Small intestine (tissue), 7 donors: ENCODE data around the gene UNC80. TPM values are rescaled to one million over a fixed set of nuclear protein-coding genes. Genes with fewer than 3 reads are reported as not detected.

ENCODE experiments used
- DNase-seq, 2 donors: peaks; one replicate each; pipeline versions ENCODE4 v3.0.0 to v3.0.0-alpha.2; 2013
- FAIRE-seq: peaks from 2 replicates; lab custom pipeline; 2012; peaks lifted over from hg19 to GRCh38; lab: Jason Lieb, UNC
- H3K27ac ChIP-seq, 3 donors: one replicate each; pipeline ENCODE4 v1.5.1; 2013; ENCODE audit warnings: low read length in 2 of 3, mild to moderate bottlenecking in 2 of 3, control low read depth in 1 of 3, inconsistent platforms in 1 of 3, low read depth in 1 of 3, moderate library complexity in 1 of 3
- H3K27me3 ChIP-seq, 3 donors: one replicate each; pipeline ENCODE4 v1.6.1; 2013; ENCODE audit warnings: low read length in 3 of 3, inconsistent platforms in 1 of 3; ENCODE audit not compliant: control insufficient read depth in 3 of 3, insufficient read depth in 3 of 3
- H3K36me3 ChIP-seq, 3 donors: one replicate each; pipeline ENCODE4 v1.6.1; 2013; ENCODE audit warnings: low read length in 3 of 3, inconsistent platforms in 1 of 3, low read depth in 1 of 3, mild to moderate bottlenecking in 1 of 3, moderate library complexity in 1 of 3; ENCODE audit not compliant: control insufficient read depth in 3 of 3, insufficient read depth in 2 of 3
- H3K4me1 ChIP-seq, 3 donors: one replicate each; pipeline ENCODE4 v1.6.1; 2013; ENCODE audit warnings: low read length in 2 of 3, inconsistent platforms in 1 of 3, low read depth in 1 of 3, mild to moderate bottlenecking in 1 of 3, moderate library complexity in 1 of 3; ENCODE audit not compliant: control insufficient read depth in 3 of 3, insufficient read depth in 2 of 3
- H3K4me3 ChIP-seq, 3 donors: one replicate each; pipeline ENCODE4 v1.5.1; 2013; ENCODE audit warnings: low read length in 3 of 3, control low read depth in 1 of 3, inconsistent platforms in 1 of 3, low read depth in 1 of 3, mild to moderate bottlenecking in 1 of 3, moderate library complexity in 1 of 3
- H3K9me3 ChIP-seq, 2 donors: one replicate each; pipeline ENCODE4 v1.6.1; 2013; ENCODE audit warnings: low read depth in 1 of 2, low read length in 1 of 2; ENCODE audit not compliant: control insufficient read depth in 2 of 2, insufficient read depth in 1 of 2
- WGBS, 3 donors: extraction: QIAGEN DNeasy Blood & Tissue Kit; methylation state at CpG; one replicate each; pipeline ENCODE4 v1.1.7; 2013; 5-methylcytosine and 5-hydroxymethylcytosine counted together
- polyA plus RNA-seq, 4 donors: library from polyadenylated mRNA; stranded (reverse) in 3 of 4; unstranded in 1 of 4; fragments of 200-250 nt in 3 of 4; fragments of 120-200 nt in 1 of 4; gene quantifications; one replicate each; pipeline versions ENCODE4 v1.2.1 to v1.2.3, GENCODE V29; 2013
- donor health status: healthy with polysubstance abuse.
- donor health status: control.
- donor health status: control.
- donor health status: Bipolar disorder and iron deficiency.
- donor health status: healthy.

UNC80 gene
- polyA plus RNA-seq, 4 donors: 0.27 to 0.40 (median 0.33) TPM; not detected in 1

DNA sequence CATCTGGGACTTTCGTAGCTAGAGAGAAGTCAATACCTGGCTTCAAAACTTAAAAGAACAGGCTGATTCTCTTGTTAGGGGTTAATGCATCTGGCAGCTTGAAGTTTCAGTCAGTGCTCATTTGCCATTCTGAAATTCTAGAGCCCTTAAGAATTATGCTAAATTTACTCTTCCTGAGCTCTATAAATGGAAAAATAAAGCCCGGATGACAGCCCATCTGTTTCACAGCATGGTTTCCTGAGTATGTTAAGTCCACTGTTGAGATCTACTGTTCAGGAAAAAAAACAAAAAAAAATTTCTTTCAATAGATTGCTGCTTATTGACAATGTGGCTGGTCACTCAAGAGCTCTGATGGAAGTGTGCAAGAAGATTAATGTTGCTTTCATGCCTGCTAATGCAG, 129.5 kb downstream of the UNC80 start:
- FAIRE-seq: no peak
- 68 to 87% (median 87%) methylated on average over 2 of the region's 2 CpGs for WGBS, 3 donors

DNA sequence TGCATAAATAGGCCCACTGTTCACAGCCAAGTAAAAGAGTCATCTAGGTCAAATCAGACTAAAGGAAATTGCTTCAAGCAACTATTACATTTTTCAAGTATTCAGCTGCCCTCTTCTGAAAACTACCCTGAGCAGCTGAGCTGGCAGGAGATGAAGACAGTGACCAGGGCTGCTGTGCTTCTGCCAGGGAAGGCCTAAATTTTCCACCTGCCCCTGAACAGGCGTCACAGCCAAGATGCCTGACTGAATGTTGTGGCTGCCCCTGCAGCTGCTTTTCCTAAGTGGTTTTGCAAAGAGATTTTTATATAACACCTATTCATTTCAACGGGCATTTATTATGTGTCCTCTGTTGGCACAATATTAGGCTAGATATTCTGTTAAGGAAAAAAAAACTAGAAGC, 134.1 kb downstream of the UNC80 start:
- H3K4me3 ChIP-seq: no peak overlapping the region
- no peak for FAIRE-seq
- no peaks in the 10 kb centered on the region for H3K27me3 ChIP-seq
- peaks cover 0 to 4% of the 10 kb centered on the region in 2 donors for H3K9me3 ChIP-seq
- no peaks in the 10 kb centered on the region for H3K4me1 ChIP-seq
- DNase-seq: no peak
- no peaks in the 10 kb centered on the region for H3K36me3 ChIP-seq
- H3K27ac ChIP-seq: no peak overlapping the region
- 81 to 91% (median 82%) methylated on average over 2 of the region's 2 CpGs for WGBS, 3 donors

More for the DNA sequence above, 129.5 kb downstream of the UNC80 start:
- Histone ChIP-seq H3K4me1 (no peaks in the 10 kb centered on the region), H3K27ac (no peak overlapping the region), H3K4me3 (no peak overlapping the region), H3K36me3 (no peaks in the 10 kb centered on the region), H3K9me3 (peaks cover 0 to 4% of the 10 kb centered on the region in 2 donors), H3K27me3 (no peaks in the 10 kb centered on the region)
- DNase-seq: no peak

DNA sequence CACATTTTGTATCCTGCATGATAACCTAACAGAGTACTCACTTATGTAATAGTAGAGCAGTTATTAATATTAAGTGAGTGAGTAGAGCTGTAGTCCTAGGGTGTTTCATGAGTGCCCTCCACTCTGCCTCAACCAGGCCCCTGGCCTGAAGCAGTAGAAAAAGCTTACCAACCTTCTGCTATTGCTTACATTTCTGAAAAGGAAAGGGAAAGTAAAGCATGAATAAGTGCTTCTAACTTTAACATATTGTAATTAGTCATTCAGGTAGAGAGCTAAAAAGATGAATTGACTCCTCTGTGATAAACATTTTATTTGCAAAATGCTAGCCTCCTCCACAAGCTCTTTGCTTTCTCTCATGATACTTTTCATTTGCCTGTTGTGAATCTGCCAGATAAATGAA, 136.1 kb downstream of the UNC80 start:
- H3K27ac ChIP-seq: no peak overlapping the region
- no peaks in the 10 kb centered on the region for H3K36me3 ChIP-seq
- no peaks in the 10 kb centered on the region for H3K4me1 ChIP-seq
- no peak overlapping the region for H3K4me3 ChIP-seq
- H3K9me3 ChIP-seq: peaks cover 0 to 4% of the 10 kb centered on the region in 2 donors
- no peaks in the 10 kb centered on the region for H3K27me3 ChIP-seq
- DNase-seq (no peak), FAIRE-seq (no peak)

DNA sequence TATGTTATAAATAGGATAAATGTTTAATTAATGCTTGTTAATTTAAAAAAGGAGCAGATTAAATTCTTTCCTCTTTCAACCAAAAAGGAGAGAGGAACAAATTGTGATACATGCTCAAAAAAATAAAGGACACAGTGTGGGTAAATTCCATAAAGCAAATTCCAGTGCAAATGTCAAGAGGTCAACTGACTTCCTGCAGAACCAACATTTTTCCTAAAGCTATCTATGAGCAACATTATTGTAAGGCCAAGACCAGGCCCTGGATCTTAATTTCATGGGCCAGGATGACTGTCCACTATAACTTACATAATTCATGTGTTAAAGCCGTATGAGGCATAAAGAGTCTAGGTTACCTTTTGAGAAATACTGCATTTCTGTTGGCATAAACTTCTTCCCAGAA, 136.9 kb downstream of the UNC80 start:
- Histone ChIP-seq H3K9me3 (peaks cover 0 to 4% of the 10 kb centered on the region in 2 donors), H3K27ac (no peak overlapping the region), H3K36me3 (no peaks in the 10 kb centered on the region), H3K27me3 (no peaks in the 10 kb centered on the region), H3K4me1 (no peaks in the 10 kb centered on the region), H3K4me3 (no peak overlapping the region)
- 88 to 95% (median 90%) methylated on average over 1 of the region's 1 CpG for WGBS, 3 donors
- no peak for FAIRE-seq
- DNase-seq: no peak

- Histone ChIP-seq H3K27me3 (no peaks in the 10 kb centered on the region), H3K36me3 (no peaks in the 10 kb centered on the region), H3K9me3 (no peaks in the 10 kb centered on the region), H3K4me1 (no peaks in the 10 kb centered on the region), H3K27ac (no peak overlapping the region), H3K4me3 (no peak overlapping the region)
- no peak for FAIRE-seq
- WGBS, 3 donors: 68 to 82% (median 69%) methylated on average over 4 of the region's 4 CpGs
- no peak for DNase-seq
Observed at GRCh38 chr2:209911486-209911885, 139.9 kb downstream of the UNC80 start.

DNA sequence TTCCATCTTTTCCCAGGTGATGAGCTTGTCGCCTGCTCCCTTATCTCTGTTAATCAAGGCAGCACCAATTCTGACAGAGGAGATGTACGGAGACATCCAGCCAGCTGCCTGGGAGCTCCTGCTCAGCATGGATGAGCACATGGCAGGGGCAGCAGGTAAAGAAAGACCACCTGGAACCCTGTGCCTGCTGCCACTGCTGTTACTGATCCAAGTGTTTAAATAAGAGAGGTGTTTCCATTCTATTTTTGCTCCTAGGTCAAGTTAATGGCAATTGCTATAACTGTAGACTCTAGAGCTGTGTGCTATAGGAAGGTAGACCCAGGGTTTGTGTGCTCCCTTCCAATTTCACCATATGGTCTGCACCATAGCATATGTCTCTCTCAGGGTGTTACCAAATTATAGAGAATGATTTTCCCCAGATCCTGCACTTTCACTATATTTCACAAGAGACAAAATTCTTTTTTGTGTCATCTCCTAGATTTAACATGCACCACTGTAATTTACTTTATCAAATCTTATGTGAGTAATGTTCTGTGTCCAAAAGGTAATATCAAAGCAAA, 142.2 kb downstream of the UNC80 start:
- DNase-seq (no peak), FAIRE-seq (no peak)
- 60 to 81% (median 72%) methylated on average over 2 of the region's 2 CpGs for WGBS, 3 donors
- no peaks in the 10 kb centered on the region for H3K36me3 ChIP-seq
- no peaks in the 10 kb centered on the region for H3K27me3 ChIP-seq
- no peaks in the 10 kb centered on the region for H3K4me1 ChIP-seq
- H3K27ac ChIP-seq: no peak overlapping the region
- no peaks in the 10 kb centered on the region for H3K9me3 ChIP-seq
- H3K4me3 ChIP-seq: no peak overlapping the region

DNA sequence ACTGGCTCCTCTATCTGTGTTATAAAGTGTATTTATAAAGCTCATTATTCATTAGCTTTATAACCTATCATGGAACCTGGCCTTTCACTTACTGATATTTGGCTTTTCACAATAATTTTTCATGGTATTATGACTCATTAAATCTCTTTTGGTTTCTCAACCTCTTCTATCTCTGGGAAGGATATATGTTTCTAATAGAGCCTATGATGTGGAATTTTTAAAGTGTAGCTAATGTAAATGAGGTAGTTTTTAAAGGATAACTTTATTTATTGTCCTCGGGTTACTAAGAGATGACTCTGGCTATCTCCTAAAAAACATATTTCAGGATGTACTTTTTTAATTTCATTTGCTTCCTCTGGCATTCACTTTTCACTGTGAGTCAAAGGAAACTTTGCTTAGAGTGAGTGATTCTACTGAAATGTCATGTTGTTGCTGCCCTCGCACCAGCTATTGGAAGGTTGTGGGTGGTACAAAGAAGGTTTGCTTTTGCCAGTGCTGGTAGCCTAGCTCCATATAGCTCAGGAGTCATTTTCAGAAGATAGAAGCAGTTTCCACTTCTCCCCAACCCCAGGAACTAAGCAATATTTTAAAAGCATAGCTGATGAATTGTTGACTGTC, 145.6 kb downstream of the UNC80 start:
- FAIRE-seq: no peak
- H3K4me3 ChIP-seq: no peak overlapping the region

DNA sequence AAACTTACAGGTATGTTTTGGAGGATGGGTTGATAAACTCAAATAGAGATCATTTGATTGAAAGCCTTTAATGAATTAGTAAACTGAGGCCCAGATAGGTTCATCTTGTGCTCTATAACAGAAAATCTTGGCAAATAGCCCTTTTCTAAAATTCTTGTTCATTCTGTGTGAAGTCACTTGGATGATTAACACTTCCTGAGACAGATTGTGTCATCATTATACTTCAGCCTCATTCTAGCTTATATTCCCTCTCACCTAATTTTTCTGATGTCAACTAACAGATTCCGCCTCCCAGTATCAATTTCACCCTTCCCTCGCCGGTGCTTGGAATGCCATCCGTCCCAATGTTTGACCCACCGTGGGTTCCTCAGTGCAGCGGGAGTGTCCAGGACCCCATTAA, 146.6 kb downstream of the UNC80 start:
- H3K4me1 ChIP-seq: no peaks in the 10 kb centered on the region
- no peak for FAIRE-seq
- no peaks in the 10 kb centered on the region for H3K27me3 ChIP-seq
- WGBS, 3 donors: 89 to 93% (median 92%) methylated on average over 6 of the region's 6 CpGs
- no peak overlapping the region for H3K4me3 ChIP-seq
- no peaks in the 10 kb centered on the region for H3K36me3 ChIP-seq
- DNase-seq: no peak
- no peak overlapping the region for H3K27ac ChIP-seq
- no peaks in the 10 kb centered on the region for H3K9me3 ChIP-seq

More for the DNA sequence above, 145.6 kb downstream of the UNC80 start:
- Histone ChIP-seq H3K9me3 (no peaks in the 10 kb centered on the region), H3K27me3 (no peaks in the 10 kb centered on the region), H3K4me1 (no peaks in the 10 kb centered on the region), H3K36me3 (no peaks in the 10 kb centered on the region), H3K27ac (no peak overlapping the region)
- WGBS, 3 donors: 79 to 88% (median 80%) methylated on average over 2 of the region's 2 CpGs
- DNase-seq: no peak

GRCh38 chr2:209922116-209922515, 150.5 kb downstream of the UNC80 start:
- Histone ChIP-seq H3K9me3 (no peaks in the 10 kb centered on the region), H3K36me3 (no peaks in the 10 kb centered on the region), H3K4me3 (no peak overlapping the region), H3K27me3 (no peaks in the 10 kb centered on the region), H3K27ac (no peak overlapping the region), H3K4me1 (no peaks in the 10 kb centered on the region)
- WGBS, 3 donors: 73 to 74% (median 74%) methylated on average over 8 of the region's 8 CpGs
- no peak for FAIRE-seq
- no peak for DNase-seq
